Jurkat, Clone E6-1 (cell line): Measurements from ENCODE around the gene GNS.
"Not testable (repeated sequence)": the region's sequence is repeated elsewhere in the genome, so short reads cannot be mapped to it uniquely, and the experiment has no call there.

Experiments used
- DNase-seq: peaks from one replicate; pipeline ENCODE4 v3.0.0-alpha.2; 2011; ENCODE audit warnings: low read depth, low spot score
- H3K4me3 ChIP-seq: 2 replicates; pipeline ENCODE4 v1.5.1; 2011; ENCODE audit warnings: mild to moderate bottlenecking, low read length, control low read depth, moderate library complexity

The GNS gene

DNA sequence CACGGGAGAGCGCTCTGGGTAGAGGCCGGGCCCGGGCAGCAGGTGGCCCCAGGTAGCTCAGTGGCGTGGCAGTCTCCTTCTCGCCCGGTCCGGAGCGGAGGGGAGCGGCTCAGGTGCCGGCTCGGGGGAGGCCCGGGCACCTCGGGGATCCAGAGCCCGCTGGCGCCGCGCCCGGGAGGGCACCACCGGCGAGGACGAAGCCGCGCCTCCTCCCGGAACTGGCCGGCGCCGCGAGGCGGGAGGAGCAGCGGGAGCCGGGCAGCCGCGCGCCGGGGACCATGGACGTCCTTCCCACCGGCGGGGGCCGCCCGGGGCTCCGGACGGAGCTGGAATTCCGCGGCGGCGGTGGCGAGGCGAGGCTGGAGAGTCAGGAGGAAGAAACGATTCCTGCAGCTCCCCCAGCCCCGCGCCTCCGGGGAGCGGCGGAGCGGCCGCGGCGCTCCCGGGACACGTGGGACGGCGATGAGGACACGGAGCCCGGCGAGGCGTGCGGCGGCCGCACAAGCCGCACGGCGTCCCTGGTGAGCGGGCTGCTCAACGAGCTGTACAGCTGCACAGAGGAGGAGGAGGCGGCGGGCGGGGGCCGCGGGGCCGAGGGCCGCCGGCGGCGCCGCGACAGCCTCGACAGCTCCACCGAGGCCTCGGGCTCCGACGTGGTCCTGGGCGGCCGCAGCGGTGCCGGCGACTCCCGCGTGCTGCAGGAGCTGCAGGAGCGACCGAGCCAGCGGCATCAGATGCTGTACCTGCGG lies 21.5 kb upstream of the GNS start:
- no peak for DNase-seq
- no peak overlapping the region for H3K4me3 ChIP-seq

DNA sequence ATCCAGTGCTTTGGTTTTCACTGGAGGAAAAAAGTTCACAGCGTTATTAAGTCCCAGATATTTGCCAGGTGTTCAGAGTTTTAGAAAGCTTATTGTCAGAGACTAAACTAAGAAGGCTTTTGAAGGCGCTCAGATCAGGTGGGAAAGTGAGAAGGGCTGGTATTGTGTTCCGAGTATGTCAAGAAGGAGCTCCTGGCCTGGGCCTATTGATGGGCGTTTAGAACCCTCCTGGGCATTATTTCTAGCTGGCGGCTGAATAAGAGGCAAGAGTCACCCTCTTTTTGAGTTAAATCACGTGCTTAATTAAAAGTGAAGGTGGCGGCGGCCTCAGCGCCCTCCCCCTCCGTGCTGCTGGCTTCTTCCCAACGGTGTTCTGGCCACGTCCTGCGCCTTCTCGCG lies 20.9 kb upstream of the GNS start:
- no peak for DNase-seq
- no peak overlapping the region for H3K4me3 ChIP-seq

- H3K4me3 ChIP-seq = no peak overlapping the region
- no peak for DNase-seq
Measured at GRCh38 chr12:64779354-64779974, 20.3 kb upstream of the GNS start.

GRCh38 chr12:64775147-64775736 lies 16.0 kb upstream of the GNS start:
- not testable (repeated sequence) for DNase-seq, H3K4me3 ChIP-seq

DNA sequence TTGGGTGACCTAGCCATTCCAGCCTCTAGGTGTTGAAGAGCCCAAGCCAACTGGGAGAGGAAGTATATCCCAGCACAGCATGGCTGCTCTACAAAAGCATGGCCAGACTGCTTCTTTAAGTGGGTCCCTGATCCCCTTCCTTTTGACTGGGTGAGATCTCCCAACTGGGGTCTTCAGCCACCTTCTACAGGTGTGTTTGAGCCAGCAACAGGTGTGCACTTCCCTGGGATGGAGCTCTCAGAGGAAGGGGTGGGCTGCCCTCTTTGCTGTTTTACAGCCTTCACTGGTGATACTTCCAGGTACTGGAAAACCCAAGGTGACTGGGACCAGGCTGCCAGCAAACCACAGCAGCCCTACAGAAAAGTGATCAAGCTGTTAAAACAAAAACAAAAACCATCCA lies 14.2 kb upstream of the GNS start:
- DNase-seq = no peak
- H3K4me3 ChIP-seq = no peak overlapping the region

- no peak for DNase-seq
- no peak overlapping the region for H3K4me3 ChIP-seq
Measured at GRCh38 chr12:64767495-64767894, 8.3 kb upstream of the GNS start.

DNA sequence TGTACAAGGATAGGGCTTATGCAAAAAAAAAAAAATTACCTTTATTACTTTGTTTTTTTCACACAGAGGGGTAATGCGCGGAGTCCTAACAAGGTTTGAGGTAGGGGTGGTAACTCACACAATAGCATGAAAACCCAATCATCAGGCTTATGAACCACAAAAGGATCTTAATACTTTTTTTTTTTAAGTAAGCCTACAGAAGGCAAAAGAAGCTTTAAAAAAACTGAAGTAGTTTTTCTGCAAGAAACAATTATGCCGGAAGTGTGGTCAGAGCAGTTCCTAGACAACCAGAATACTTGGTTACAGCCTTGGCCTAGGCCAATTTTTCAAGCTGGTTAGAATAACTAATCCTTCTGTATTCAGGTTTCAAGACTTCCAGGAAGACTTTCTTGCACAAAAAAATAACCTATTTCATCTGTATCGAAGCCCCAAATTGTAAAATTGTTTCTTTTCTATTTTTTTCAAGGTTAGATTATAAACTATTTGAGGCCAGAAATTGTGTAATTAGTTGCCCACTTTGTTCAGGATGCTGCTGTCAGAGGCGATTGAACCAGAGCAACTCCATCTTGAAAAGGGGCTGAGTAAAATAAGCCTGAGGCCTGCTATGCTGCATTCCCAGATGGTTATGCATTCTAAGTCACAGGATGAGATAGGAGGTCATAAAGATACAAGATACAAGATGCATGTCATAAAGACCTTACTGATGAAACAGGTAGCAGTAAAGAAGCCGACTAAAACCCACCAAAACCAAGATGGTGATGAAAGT lies 1.8 kb upstream of the GNS start:
- H3K4me3 ChIP-seq = no peak overlapping the region
- DNase-seq = peak; percentile 64

GRCh38 chr12:64757771-64758170 lies 1.4 kb downstream of the GNS start:
- no peak overlapping the region for H3K4me3 ChIP-seq
- DNase-seq = no peak

DNA sequence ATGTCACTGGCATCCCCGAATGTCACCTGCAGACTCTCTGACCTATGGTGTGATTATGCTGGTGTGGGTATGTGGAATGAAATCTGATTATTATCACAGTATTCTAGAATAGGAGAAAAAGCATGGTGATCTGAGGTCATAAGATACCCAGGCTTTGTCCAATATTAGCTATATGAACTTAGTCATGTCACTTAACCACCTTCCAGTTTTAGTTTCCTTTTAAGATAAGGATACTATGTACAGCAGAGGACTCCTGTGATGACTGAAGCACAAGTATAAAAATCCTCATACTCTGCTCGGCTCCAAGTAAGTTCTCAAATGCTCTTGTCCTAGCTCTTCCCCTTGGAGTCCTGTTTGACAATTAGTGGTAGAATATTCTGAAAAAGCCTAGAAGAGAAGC lies 2.8 kb downstream of the GNS start:
- no peak overlapping the region for H3K4me3 ChIP-seq
- no peak for DNase-seq

DNA sequence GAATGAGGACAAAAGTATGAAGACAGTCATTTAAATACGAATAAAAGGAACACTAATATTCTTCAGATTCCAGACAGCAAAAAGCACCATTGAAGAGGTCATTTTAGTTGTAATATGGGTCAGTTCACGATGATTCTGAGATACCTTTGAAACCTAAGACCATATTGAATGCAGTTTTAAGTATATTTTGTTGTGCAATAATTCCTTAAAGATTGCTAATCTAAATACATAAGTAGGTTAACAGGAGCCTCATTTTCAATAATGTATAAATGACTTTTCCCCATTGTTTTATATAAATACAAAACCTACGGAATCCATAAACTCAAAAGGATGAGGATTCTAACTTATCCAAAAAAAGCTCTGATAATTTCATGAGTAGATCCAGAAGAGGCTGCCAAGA lies 5.8 kb downstream of the GNS start:
- no peak overlapping the region for H3K4me3 ChIP-seq
- no peak for DNase-seq

DNA sequence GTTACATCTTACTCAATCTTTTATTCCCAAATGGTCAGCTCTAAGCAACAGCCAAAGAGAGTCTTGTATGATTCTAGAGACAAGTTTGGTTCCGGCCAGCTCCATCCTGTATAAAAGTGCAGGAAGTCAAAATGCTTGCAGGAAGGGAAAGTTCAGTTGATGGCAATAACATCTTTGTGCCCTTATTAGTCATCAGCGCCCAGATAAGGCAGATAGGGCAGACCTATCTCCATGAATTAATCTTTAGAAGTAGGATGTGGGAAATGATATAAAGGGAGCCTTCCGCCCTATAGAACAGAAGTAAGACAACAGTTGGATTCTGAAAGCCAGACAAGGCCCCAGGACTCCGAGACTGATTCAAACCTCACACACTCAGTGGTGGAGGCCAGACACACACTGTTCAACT lies 6.4 kb downstream of the GNS start:
- no peak overlapping the region for H3K4me3 ChIP-seq
- no peak for DNase-seq

DNA sequence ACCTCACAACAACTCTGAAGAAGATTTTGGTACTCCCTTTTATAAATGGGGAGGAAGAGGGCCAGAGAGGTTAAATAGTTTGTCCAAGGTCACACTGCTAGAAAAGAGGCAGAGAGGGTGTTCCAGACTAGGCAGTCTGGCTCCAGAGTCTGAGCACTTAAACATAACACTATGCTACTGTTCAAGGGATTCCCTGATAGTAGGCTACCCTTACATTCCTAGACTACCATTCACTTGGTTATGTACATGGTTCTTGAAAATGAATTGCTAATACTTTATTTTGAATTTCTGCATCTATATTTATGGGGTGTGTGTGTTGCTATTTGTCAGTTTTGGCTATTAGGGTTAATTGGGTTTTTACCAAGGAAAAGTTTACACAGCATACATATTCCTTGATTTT lies 7.2 kb downstream of the GNS start:
- DNase-seq = no peak
- no peak overlapping the region for H3K4me3 ChIP-seq

DNA sequence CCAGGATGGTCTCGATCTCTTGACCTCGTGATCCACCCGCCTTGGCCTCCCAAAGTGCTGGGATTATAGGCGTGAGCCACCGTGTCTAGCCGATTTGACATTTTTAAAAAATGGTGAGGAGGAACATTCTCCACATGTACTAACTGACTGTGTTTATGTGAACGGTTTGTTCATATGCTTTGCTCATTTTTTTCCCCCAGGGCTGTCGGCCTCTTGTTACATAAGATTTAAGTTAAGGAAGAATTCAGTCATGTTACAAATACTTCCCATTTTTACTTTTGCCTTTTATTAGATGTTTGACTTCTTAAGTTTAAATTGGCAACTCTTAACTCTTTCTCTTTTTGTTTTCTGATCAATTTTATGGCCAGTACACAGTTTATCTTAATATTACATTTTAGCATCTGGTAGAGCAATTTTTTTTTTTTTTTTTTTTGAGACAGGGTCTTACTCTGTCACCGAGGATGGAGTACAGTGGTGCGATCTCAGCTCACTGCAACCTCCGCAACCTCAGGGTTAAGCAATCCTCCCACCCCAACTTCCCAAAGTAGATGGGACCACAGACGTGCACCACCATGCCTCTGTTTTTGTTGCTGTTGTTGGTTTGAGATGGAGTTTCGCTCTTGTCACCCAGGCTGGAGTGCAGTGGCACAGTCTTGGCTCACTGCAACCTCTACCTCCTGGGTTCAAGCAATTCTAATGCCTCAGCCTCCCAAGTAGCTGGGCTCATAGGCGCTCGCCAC lies 9.6 kb downstream of the GNS start:
- no peak overlapping the region for H3K4me3 ChIP-seq
- no peak for DNase-seq

- no peak overlapping the region for H3K4me3 ChIP-seq
- DNase-seq = no peak
Measured at GRCh38 chr12:64747695-64748094, 11.5 kb downstream of the GNS start.

- H3K4me3 ChIP-seq = no peak overlapping the region
- DNase-seq = no peak
Measured at GRCh38 chr12:64746663-64747062, 12.5 kb downstream of the GNS start.

DNA sequence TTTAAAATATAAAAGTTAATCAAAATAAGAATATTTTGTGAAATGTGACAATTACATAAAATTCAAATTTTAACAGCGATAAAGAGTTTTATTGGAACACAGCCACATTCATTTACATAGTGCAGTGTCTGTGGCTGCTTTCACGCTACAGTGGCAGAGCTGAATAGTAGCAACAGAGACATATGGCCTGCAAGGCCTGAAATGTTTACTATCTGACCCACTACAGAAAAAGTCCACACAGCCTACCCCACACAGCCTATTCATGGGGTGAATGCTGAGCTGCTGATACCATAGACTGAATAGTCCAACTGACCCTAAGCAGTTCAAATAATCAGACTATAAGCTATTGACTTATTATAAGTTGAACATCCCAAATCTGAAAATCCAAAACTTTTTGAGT lies 13.2 kb downstream of the GNS start:
- no peak overlapping the region for H3K4me3 ChIP-seq
- no peak for DNase-seq

DNA sequence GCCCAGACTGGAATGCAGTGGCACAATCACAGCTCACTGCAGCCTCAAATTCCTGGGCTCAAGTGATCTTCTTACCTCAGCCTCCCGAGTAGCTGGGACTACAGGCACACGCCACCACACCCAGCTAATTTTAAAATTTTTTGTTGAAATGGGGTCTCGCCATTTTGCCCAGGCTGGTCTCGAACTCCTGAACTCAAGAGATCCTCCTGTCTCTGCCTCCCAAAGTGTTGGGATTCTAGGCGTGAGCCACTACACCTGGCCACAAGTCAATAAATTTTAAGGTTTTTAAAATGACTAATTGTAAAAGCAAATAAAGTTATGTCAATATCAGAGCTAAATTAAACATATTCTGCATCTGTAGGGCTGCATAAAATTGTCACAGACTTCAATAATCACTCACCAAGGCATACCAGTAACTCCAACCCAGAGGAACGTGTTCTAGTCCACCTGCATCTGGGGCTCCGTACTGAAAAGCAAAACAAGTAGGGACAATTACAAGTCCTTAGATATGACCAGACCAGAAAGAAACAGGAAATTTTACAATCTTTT lies 13.9 kb downstream of the GNS start:
- DNase-seq = no peak
- H3K4me3 ChIP-seq = no peak overlapping the region

- no peak overlapping the region for H3K4me3 ChIP-seq
- no peak for DNase-seq
Measured at GRCh38 chr12:64744422-64745258, 14.6 kb downstream of the GNS start.
